OCI-LY1 (cell line): Measurements from ENCODE around the gene CELF6.

Experiments
- EZH2 ChIP-seq: fragments of 200-600 bp; sonication (generic), shearing (Covaris generic); IDR thresholded peaks from 2 replicates; pipeline ENCODE4 v1.8.0; 2017; ENCODE audit warnings: borderline replicate concordance, mixed run types, mild to moderate bottlenecking, antibody characterized with exemption, low read length, moderate library complexity, mixed read lengths
- TF ChIP-seq, protein P1 (sequence below): fragments of 200-600 bp; sonication (generic), shearing (Covaris generic); IDR thresholded peaks from 2 replicates; pipeline ENCODE4 v1.5.1; 2017; ENCODE audit warnings: mild to moderate bottlenecking, antibody characterized with exemption, low read length, moderate library complexity, mixed read lengths

GRCh38 chr15:72249142-72249810 is 70.7 kb downstream of the CELF6 start:
- TF ChIP-seq, protein P1, sequence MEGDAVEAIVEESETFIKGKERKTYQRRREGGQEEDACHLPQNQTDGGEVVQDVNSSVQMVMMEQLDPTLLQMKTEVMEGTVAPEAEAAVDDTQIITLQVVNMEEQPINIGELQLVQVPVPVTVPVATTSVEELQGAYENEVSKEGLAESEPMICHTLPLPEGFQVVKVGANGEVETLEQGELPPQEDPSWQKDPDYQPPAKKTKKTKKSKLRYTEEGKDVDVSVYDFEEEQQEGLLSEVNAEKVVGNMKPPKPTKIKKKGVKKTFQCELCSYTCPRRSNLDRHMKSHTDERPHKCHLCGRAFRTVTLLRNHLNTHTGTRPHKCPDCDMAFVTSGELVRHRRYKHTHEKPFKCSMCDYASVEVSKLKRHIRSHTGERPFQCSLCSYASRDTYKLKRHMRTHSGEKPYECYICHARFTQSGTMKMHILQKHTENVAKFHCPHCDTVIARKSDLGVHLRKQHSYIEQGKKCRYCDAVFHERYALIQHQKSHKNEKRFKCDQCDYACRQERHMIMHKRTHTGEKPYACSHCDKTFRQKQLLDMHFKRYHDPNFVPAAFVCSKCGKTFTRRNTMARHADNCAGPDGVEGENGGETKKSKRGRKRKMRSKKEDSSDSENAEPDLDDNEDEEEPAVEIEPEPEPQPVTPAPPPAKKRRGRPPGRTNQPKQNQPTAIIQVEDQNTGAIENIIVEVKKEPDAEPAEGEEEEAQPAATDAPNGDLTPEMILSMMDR, result no peak
- no peak for TF ChIP-seq EZH2
